Measurements from ENCODE around the gene KLF13. TPM values are rescaled to one million over a fixed set of nuclear protein-coding genes. Genes with fewer than 3 reads are reported as not detected.

Gene KLF13
- total RNA-seq, 3 donors from 2014 or later = 26.3 to 52.2 (median 28.2) TPM

DNA sequence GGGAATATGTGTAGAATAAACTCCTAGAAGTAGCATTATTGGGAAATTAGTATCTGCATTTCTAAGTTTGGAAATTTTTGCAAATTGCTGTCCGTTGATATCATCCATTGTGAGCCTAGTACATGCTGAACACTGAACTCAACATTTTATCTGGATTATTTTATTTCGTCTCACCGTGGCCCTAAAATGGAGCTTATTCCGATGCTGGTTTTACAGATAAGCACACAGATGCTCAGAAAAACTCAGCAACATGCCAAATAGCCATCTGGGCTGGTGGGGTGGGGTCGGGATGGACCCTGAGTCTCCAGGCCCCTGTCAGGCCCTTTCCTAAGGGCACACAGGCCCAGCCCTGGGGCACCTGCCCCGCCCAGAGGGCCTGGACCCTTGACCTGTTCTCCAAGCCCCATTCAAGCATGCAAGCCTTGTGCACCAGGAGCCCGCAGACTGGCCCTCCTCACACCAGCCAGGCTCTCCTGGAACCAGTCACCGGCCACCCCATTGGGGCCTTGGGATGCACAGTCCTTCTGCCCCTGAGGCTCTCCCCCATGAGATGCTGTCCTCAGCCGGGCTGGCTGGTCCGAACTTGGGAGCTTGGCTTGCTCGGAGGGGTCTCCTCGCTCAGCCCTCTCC lies 20.7 kb upstream of the KLF13 start:
- no peak for DNase-seq (ENCODE audit: low spot score in 2 of 2)
- no peak overlapping the region for H3K4me3 ChIP-seq
- no peaks in the 10 kb centered on the region for H3K36me3 ChIP-seq
- H3K4me1 ChIP-seq = no peaks in the 10 kb centered on the region
- H3K27ac ChIP-seq = no peak overlapping the region
- H3K9me3 ChIP-seq = no peaks in the 10 kb centered on the region
- TF ChIP-seq POLR2AphosphoS5 (IDR thresholded peaks at IDR 0.05) (no peak), POLR2A (IDR thresholded peaks at IDR 0.05) (no peak)
- TF ChIP-seq, protein P1, sequence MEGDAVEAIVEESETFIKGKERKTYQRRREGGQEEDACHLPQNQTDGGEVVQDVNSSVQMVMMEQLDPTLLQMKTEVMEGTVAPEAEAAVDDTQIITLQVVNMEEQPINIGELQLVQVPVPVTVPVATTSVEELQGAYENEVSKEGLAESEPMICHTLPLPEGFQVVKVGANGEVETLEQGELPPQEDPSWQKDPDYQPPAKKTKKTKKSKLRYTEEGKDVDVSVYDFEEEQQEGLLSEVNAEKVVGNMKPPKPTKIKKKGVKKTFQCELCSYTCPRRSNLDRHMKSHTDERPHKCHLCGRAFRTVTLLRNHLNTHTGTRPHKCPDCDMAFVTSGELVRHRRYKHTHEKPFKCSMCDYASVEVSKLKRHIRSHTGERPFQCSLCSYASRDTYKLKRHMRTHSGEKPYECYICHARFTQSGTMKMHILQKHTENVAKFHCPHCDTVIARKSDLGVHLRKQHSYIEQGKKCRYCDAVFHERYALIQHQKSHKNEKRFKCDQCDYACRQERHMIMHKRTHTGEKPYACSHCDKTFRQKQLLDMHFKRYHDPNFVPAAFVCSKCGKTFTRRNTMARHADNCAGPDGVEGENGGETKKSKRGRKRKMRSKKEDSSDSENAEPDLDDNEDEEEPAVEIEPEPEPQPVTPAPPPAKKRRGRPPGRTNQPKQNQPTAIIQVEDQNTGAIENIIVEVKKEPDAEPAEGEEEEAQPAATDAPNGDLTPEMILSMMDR (IDR thresholded peaks at IDR 0.05) = no peak
- H3K27me3 ChIP-seq = peaks cover 0 to 10% of the 10 kb centered on the region in 2 donors
- intact Hi-C loops (cut with DNase I; ENCODE audit: low total_unique reads) = no loop called here

DNA sequence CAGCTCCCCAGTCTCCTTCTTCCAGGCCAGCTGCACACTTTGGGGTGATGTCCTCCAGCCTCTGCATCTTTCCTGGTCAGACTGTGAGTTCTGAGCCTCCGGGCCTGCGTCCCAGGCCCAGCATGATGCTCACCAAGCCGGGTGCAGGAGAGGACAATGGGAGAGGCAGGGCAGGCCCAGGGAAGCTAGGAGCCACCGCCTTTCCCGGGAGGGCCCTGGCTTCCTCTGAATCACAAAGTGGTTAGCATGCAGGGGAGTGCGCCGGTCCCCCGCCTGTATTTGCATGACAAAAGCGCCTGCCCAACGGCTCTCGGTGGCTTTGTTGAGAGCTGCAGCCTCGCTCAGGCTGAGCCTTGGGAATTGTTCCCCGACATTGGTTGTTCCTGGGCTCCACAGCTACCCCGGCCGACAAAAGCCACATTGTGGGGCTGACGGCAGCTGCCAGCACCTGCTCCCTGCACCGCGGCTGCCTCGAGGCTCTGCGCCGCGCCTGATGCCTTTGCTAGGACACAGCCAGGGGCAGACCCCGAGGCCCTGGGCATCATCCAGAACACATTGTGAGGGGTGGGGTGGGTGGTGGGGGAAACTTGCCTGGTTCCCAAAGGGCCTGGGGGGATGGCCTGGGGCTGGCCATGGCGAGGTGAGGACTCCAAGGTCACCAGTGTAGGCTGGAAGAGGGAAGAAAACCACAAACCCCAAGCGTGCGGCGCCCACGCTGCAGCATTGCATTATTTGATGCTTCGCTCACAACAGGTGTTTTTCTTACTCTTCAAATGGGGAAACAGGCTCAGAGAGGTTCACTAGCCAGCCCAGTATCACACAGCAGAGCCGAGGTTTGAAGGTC lies 20.0 kb upstream of the KLF13 start:
- no peak for DNase-seq (ENCODE audit: low spot score in 2 of 2)
- Histone ChIP-seq H3K27me3 (peaks cover 0 to 10% of the 10 kb centered on the region in 2 donors), H3K36me3 (no peaks in the 10 kb centered on the region), H3K4me3 (no peak overlapping the region), H3K27ac (no peak overlapping the region), H3K9me3 (no peaks in the 10 kb centered on the region), H3K4me1 (no peaks in the 10 kb centered on the region)
- intact Hi-C loops (cut with DNase I; ENCODE audit: low total_unique reads) = no loop called here
- TF ChIP-seq, protein P1 (IDR thresholded peaks at IDR 0.05) = no peak
- no peak for TF ChIP-seq POLR2AphosphoS5 (IDR thresholded peaks at IDR 0.05)
- TF ChIP-seq POLR2A (IDR thresholded peaks at IDR 0.05) = no peak

DNA sequence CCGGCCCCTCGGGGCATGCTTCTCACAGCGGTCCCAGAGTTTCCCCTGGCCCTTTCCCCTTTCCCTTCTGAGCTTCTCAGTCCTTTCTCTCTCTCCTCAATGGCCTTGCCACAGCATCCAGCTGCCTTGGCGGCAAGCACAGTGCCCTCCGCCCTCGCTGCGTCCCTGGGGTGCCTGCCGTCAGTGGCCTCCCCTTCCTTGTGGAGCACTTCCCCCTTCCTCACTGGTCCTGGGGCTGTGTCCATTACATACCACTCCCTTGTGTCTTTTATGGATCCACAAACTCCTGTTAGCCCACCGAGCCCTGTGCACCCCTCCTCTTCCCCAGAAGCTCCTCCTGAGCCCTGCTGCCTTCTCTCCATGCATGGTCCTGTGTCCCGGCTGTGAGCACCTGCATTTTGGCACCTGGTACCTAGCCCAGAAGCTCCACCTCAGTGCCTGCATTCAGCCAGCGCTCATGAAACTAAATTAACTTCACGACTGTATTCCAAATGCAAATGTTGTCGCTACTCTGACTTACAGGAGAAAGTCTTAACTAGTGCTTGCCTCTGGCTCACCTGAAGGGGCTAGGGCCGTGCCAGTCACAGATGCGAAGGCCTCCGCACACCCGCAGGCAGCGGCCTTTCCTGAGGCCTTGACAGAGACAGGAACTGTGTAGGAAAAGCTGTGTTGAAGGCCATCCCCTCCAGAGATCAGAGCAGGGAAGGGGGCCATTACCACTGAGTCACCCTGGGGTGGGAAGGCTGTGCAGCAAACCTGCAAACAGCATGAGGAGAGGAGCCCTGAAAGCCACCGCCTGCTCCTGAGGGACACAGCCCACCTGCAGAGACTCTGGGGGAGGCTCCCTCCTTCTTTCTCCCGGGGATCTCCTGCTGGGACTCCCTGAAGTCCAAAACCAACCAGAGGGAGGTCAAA lies 19.1 kb upstream of the KLF13 start:
- intact Hi-C loops (cut with DNase I; ENCODE audit: low total_unique reads) = no loop called here
- H3K27me3 ChIP-seq = peaks cover 0 to 10% of the 10 kb centered on the region in 2 donors
- H3K27ac ChIP-seq = no peak overlapping the region
- H3K9me3 ChIP-seq = no peaks in the 10 kb centered on the region
- no peak for DNase-seq (ENCODE audit: low spot score in 2 of 2)
- no peaks in the 10 kb centered on the region for H3K36me3 ChIP-seq
- H3K4me3 ChIP-seq = no peak overlapping the region
- no peaks in the 10 kb centered on the region for H3K4me1 ChIP-seq
- TF ChIP-seq POLR2A (IDR thresholded peaks at IDR 0.05) = no peak
- TF ChIP-seq, protein P1 (IDR thresholded peaks at IDR 0.05) = no peak
- no peak for TF ChIP-seq POLR2AphosphoS5 (IDR thresholded peaks at IDR 0.05)

DNA sequence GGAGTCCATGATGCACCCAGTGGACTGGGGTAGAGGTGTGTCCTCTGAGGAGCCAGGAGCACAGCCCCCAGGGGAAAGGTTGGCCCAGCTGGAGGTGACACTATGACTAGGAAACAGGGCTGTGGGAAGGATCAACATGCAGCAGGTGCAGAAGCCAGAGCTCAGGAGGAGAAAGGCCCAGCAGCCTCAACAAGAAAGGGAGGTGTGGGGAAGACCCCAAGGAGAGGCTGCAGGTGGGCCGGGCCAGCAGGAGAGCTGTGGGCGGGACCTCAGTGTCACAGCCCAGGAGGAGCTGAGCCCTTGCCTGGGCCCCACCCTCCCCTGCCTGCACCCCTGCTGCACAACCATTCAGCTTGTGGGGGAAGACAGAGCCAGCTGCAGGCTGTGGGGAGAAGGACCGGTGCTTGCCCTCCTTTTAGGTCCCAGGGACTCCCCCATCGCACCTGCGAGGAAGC lies 18.4 kb upstream of the KLF13 start:
- DNase-seq (ENCODE audit: low spot score in 2 of 2) = no peak
- Histone ChIP-seq H3K27me3 (peaks cover 0 to 10% of the 10 kb centered on the region in 2 donors), H3K36me3 (no peaks in the 10 kb centered on the region), H3K9me3 (peaks cover 0 to 4% of the 10 kb centered on the region in 2 donors), H3K4me3 (no peak overlapping the region), H3K27ac (no peak overlapping the region), H3K4me1 (no peaks in the 10 kb centered on the region)
- TF ChIP-seq POLR2AphosphoS5 (IDR thresholded peaks at IDR 0.05) = no peak
- TF ChIP-seq POLR2A (IDR thresholded peaks at IDR 0.05) = no peak
- TF ChIP-seq, protein P1 (IDR thresholded peaks at IDR 0.05) = no peak
- intact Hi-C loops (cut with DNase I; ENCODE audit: low total_unique reads) = no loop called here

Data from breast epithelium (tissue), 4 donors.